HepG2 (cell line): ENCODE measurements around the gene GNPNAT1. TPM values are rescaled to one million over a fixed set of nuclear protein-coding genes. Genes with fewer than 3 reads are reported as not detected.

Source experiments
- ATAC-seq: fragments of 200-7000 bp; cut with Tn5 transposase; 3 replicates; pipeline ENCODE4 v1.9.1; 2020; ENCODE audit warnings: mild to moderate bottlenecking, moderate library complexity
- BruUV-seq: library from RNA; stranded (reverse); fragments of 400-500 nt; replicated peaks from 2 replicates; lab custom pipeline; 2021; lab: Mats Ljungman, UMichigan
- CTCF ChIA-PET: fragments of 300-600 bp; formaldehyde crosslinking; extraction: SDS; loops from one replicate; lab custom pipeline; 2021; ENCODE audit warnings: low total read pairs, inconsistent platforms, low intra/inter-chr PET ratio; lab: Yijun Ruan, JAX
- POLR2A ChIA-PET: fragments of 350-600 bp; sonication (Branson Sonifier 250); formaldehyde crosslinking; loops from one replicate; lab custom pipeline; 2020; ENCODE audit warnings: antibody characterized with exemption, inconsistent platforms; lab: Yijun Ruan, JAX
- DNase-seq: peaks from one replicate; pipeline ENCODE4 v3.0.0-alpha.2; 2015; ENCODE audit warnings: low spot score
- FAIRE-seq: peaks from 3 replicates; lab custom pipeline; 2011; peaks lifted over from hg19 to GRCh38; lab: Jason Lieb, UNC
- H2AFZ ChIP-seq: one replicate; pipeline ENCODE4 v1.6.1; 2011; ENCODE audit warnings: low read length, inconsistent platforms
- H3K27ac ChIP-seq: fragments of 300-600 bp; 3 replicates; pipeline ENCODE4 v1.8.0; 2011; ENCODE audit warnings: mixed run types, mild to moderate bottlenecking, mixed read lengths, low read length, inconsistent platforms; ENCODE audit not compliant: insufficient read depth; ENCODE audit errors: extremely low read length
- H3K27me3 ChIP-seq, 2 experiments: fragments of 200-600 bp in 1 of 2; 2 replicates in 1 of 2; 3 replicates in 1 of 2; pipeline versions ENCODE4 v1.6.0 to v1.8.0; 2011; ENCODE audit warnings: low read length in 2 of 2, mild to moderate bottlenecking in 2 of 2, moderate library complexity in 2 of 2, inconsistent platforms in 1 of 2; ENCODE audit not compliant: insufficient read depth in 2 of 2, control insufficient read depth in 1 of 2
- H3K36me3 ChIP-seq, 2 experiments: fragments of 200-600 bp in 1 of 2; replicated peaks in 1 of 2; 2 replicates in 1 of 2; 3 replicates in 1 of 2; pipeline versions ENCODE4 v1.5.1 to v1.8.0; 2011; ENCODE audit warnings: low read length in 2 of 2, inconsistent platforms in 1 of 2; ENCODE audit not compliant: insufficient read depth in 2 of 2, control insufficient read depth in 1 of 2
- H3K4me1 ChIP-seq: 2 replicates; pipeline ENCODE4 v1.5.1; 2012; ENCODE audit warnings: low read length, inconsistent platforms; ENCODE audit not compliant: insufficient read depth
- H3K4me2 ChIP-seq: 2 replicates; pipeline ENCODE4 v1.6.0; 2011; ENCODE audit warnings: low read depth, low read length, inconsistent platforms
- H3K4me3 ChIP-seq, 3 experiments: fragments of 200-600 bp in 1 of 3; sonication (generic), shearing (Covaris generic) in 1 of 3; replicated peaks in 1 of 3; 2 replicates each; pipeline ENCODE4 v1.5.1; 2011 to 2016; ENCODE audit warnings: low read length in 3 of 3, inconsistent platforms in 2 of 3, low read depth in 2 of 3, mild to moderate bottlenecking in 2 of 3, control low read depth in 1 of 3, mixed read lengths in 1 of 3; ENCODE audit not compliant: insufficient read depth in 1 of 3
- H3K79me2 ChIP-seq: one replicate; pipeline ENCODE4 v1.6.1; 2011; ENCODE audit warnings: low read length, inconsistent platforms; ENCODE audit not compliant: insufficient read depth
- H3K9ac ChIP-seq: 2 replicates; pipeline ENCODE4 v1.6.0; 2011; ENCODE audit warnings: mild to moderate bottlenecking, low read depth, low read length, inconsistent platforms; ENCODE audit not compliant: insufficient read depth
- H3K9me3 ChIP-seq: 2 replicates; pipeline ENCODE4 v1.5.1; 2012; ENCODE audit warnings: mild to moderate bottlenecking, low read length
- H4K20me1 ChIP-seq: 2 replicates; pipeline ENCODE4 v1.6.0; 2011; ENCODE audit warnings: inconsistent platforms, mild to moderate bottlenecking, low read length, moderate library complexity; ENCODE audit not compliant: insufficient read depth
- CC2D1A ChIP-seq: sonication (generic); formaldehyde crosslinking; IDR thresholded peaks from 2 replicates; pipeline ENCODE4 v1.8.1; 2023; ENCODE audit warnings: mild to moderate bottlenecking, missing genetic modification reagents
- MED13 ChIP-seq: sonication (generic); formaldehyde crosslinking; IDR thresholded peaks from 2 replicates; pipeline ENCODE4 v1.5.0; 2020; ENCODE audit warnings: missing genetic modification reagents
- MYNN ChIP-seq: sonication (generic); formaldehyde crosslinking; IDR thresholded peaks from 2 replicates; pipeline ENCODE4 v1.4.0; 2020; ENCODE audit warnings: mild to moderate bottlenecking, low read depth, missing genetic modification reagents
- SOX6 ChIP-seq, 2 experiments: fragments of 450-650 bp in 1 of 2; sonication (generic) in 1 of 2; formaldehyde crosslinking in 1 of 2; IDR thresholded peaks; 2 replicates each; pipeline versions ENCODE4 v1.4.0 to v1.6.1; 2017 to 2020; ENCODE audit warnings: antibody characterized with exemption in 1 of 2, mild to moderate bottlenecking in 1 of 2, missing genetic modification reagents in 1 of 2
- ZNF124 ChIP-seq: sonication (generic); formaldehyde crosslinking; IDR thresholded peaks from 2 replicates; pipeline ENCODE4 v1.4.0; 2020; ENCODE audit warnings: missing genetic modification reagents
- WGBS: methylation state at CpG from one replicate; pipeline ENCODE4 v1.1.6; 2017; ENCODE audit warnings: low lambda C conversion rate; 5-methylcytosine and 5-hydroxymethylcytosine counted together
- in situ Hi-C: cut with HindIII; loops from 2 replicates; pipeline ENCODE4 v1.10.0; 2017; ENCODE audit warnings: low pct_unique_long_range_greater_than_20kb; ENCODE audit not compliant: extremely low pct_ligation_motif_present
- intact Hi-C: fragments of 100-400 bp; cut with micrococcal nuclease; formaldehyde crosslinking; loops from one replicate; pipeline ENCODE4 v1.10.0; 2022; ENCODE audit not compliant: unreplicated experiment
- polyA plus RNA-seq, 8 experiments: library from polyadenylated mRNA; depleted of rRNA in 3 of 8; stranded (reverse) in 7 of 8; unstranded in 1 of 8; fragments of >200 nt; fragmentation: Illumina TruSeq in 4 of 8; extraction: Trizol in 4 of 8; gene quantifications; 2 replicates each; pipeline versions ENCODE4 v1.2.1 to v1.2.3, GENCODE V29; 2011 to 2016; ENCODE audit warnings: low read depth in 4 of 8, missing spikeins in 1 of 8, mixed read lengths in 1 of 8; ENCODE audit not compliant: insufficient read depth in 1 of 8
- total RNA-seq, 5 experiments: library from RNA; depleted of rRNA; stranded (reverse); fragments of >200 nt; fragmentation: Illumina TruSeq; extraction: Trizol; gene quantifications; 2 replicates each; pipeline ENCODE4 v1.2.3, GENCODE V29; 2016; ENCODE audit warnings: low read depth in 1 of 5
- TF ChIP-seq, protein P1 (sequence below): sonication (generic); formaldehyde crosslinking; conservative IDR thresholded peaks from 2 replicates; pipeline ENCODE4 v1.4.0; 2020; ENCODE audit warnings: missing genetic modification reagents
- TF ChIP-seq, protein P2 (sequence below), 2 experiments: sonication (generic) in 1 of 2; formaldehyde crosslinking in 1 of 2; IDR thresholded peaks; 2 replicates each; pipeline versions ENCODE4 v1.5.1 to v1.6.1; 2011 to 2020; ENCODE audit warnings: borderline replicate concordance in 1 of 2, low read depth in 1 of 2, low read length in 1 of 2, mild to moderate bottlenecking in 1 of 2, missing genetic modification reagents in 1 of 2, moderate library complexity in 1 of 2
- TF ChIP-seq, protein P3 (sequence below): sonication (generic); formaldehyde crosslinking; IDR thresholded peaks from 2 replicates; pipeline ENCODE4 v1.4.0; 2020; ENCODE audit warnings: mild to moderate bottlenecking, missing genetic modification reagents

The GNPNAT1 gene
- total and polyA plus RNA-seq, 2 of the 13 experiments (the other 11 are each of a cell fraction or from before 2014, with no cell fraction given): 38.3 to 54.9 TPM

DNA sequence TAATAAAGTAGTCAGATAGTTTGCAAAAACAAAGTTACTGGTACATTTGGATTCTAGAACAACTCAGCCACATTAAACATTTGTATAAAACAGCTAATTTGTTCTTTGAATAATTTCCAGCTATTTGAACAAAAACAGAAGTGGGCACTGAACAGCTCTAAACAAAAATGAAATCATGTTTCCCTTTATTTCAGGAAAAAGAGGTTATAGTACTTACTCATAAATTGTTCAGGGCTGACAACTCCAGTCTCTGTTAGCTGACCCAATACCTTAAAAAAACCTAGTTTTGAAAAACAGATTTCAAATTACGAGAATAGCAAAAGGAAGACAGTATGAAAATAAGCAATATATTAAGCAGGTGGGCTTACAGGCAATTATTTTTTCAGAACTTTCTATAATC is 8.2 kb downstream of the GNPNAT1 start (continued):
- TF ChIP-seq, protein P1, sequence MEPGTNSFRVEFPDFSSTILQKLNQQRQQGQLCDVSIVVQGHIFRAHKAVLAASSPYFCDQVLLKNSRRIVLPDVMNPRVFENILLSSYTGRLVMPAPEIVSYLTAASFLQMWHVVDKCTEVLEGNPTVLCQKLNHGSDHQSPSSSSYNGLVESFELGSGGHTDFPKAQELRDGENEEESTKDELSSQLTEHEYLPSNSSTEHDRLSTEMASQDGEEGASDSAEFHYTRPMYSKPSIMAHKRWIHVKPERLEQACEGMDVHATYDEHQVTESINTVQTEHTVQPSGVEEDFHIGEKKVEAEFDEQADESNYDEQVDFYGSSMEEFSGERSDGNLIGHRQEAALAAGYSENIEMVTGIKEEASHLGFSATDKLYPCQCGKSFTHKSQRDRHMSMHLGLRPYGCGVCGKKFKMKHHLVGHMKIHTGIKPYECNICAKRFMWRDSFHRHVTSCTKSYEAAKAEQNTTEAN: no peak

DNA sequence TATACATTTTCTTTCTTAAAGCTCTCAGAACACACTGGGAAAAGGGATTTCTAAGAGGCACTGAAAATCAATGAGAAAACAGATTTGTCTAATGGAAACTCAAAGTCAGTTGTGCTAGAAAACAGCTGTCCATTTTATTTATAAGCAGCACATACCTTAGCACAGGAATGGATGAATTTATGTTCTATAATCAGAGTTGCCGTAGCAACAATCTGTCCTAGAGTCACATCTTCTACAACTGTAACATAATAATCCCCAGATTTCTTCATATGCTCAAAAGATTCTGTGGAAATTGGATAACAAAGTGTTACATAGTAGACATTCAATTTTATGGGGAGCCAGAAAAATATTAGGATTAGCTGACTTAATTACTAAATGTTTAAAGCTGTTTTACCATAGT is 9.8 kb downstream of the GNPNAT1 start:
- no TSS peak for BruUV-seq
- peaks cover 6 to 43% of the 10 kb centered on the region in 2 experiments for H3K36me3 ChIP-seq
- H3K27me3 ChIP-seq: no peaks in the 10 kb centered on the region
- H3K9ac ChIP-seq: no peak overlapping the region
- H3K27ac ChIP-seq: no peak overlapping the region
- peaks cover 11% of the 10 kb centered on the region; the same call in 1 of the 2 replicates for H3K4me1 ChIP-seq
- in situ Hi-C loops (no loop called here), intact Hi-C loops (no loop called here)
- CTCF ChIA-PET: no interaction called here
- H3K4me3 ChIP-seq: no peak overlapping the region
- POLR2A ChIA-PET: interaction anchor here (1.4 kb wide), 1 partner anchor 229 kb away, joined by 3 read pairs; the partner anchor contains the start of genes GPR137C and TXNDC16
- H3K79me2 ChIP-seq: peaks cover 16% of the 10 kb centered on the region
- FAIRE-seq: no peak
- no peaks in the 10 kb centered on the region for H3K9me3 ChIP-seq
- no peak for DNase-seq
- no peak overlapping the region for H3K4me2 ChIP-seq
- no peaks in the 10 kb centered on the region for H4K20me1 ChIP-seq
- ATAC-seq: no peak
- 100% methylated on average over 1 of the region's 1 CpG for WGBS
- no peak overlapping the region for H2AFZ ChIP-seq
- no peak for TF ChIP-seq MYNN (CRISPR knock-in tag)
- TF ChIP-seq SOX6 (IDR thresholded peaks at IDR 0.05): no peak
- no peak for TF ChIP-seq SOX6 (CRISPR knock-in tag; IDR thresholded peaks at IDR 0.05)
- TF ChIP-seq CC2D1A (CRISPR knock-in tag): no peak
- TF ChIP-seq, protein P2, sequence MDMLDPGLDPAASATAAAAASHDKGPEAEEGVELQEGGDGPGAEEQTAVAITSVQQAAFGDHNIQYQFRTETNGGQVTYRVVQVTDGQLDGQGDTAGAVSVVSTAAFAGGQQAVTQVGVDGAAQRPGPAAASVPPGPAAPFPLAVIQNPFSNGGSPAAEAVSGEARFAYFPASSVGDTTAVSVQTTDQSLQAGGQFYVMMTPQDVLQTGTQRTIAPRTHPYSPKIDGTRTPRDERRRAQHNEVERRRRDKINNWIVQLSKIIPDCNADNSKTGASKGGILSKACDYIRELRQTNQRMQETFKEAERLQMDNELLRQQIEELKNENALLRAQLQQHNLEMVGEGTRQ (IDR thresholded peaks at IDR 0.05; ENCODE audit: low read depth, low read length): no peak
- TF ChIP-seq, protein P2 (CRISPR knock-in tag; IDR thresholded peaks at IDR 0.05; ENCODE audit: borderline replicate concordance): no peak
- no peak for TF ChIP-seq ZNF124 (CRISPR knock-in tag)
- TF ChIP-seq, protein P3, sequence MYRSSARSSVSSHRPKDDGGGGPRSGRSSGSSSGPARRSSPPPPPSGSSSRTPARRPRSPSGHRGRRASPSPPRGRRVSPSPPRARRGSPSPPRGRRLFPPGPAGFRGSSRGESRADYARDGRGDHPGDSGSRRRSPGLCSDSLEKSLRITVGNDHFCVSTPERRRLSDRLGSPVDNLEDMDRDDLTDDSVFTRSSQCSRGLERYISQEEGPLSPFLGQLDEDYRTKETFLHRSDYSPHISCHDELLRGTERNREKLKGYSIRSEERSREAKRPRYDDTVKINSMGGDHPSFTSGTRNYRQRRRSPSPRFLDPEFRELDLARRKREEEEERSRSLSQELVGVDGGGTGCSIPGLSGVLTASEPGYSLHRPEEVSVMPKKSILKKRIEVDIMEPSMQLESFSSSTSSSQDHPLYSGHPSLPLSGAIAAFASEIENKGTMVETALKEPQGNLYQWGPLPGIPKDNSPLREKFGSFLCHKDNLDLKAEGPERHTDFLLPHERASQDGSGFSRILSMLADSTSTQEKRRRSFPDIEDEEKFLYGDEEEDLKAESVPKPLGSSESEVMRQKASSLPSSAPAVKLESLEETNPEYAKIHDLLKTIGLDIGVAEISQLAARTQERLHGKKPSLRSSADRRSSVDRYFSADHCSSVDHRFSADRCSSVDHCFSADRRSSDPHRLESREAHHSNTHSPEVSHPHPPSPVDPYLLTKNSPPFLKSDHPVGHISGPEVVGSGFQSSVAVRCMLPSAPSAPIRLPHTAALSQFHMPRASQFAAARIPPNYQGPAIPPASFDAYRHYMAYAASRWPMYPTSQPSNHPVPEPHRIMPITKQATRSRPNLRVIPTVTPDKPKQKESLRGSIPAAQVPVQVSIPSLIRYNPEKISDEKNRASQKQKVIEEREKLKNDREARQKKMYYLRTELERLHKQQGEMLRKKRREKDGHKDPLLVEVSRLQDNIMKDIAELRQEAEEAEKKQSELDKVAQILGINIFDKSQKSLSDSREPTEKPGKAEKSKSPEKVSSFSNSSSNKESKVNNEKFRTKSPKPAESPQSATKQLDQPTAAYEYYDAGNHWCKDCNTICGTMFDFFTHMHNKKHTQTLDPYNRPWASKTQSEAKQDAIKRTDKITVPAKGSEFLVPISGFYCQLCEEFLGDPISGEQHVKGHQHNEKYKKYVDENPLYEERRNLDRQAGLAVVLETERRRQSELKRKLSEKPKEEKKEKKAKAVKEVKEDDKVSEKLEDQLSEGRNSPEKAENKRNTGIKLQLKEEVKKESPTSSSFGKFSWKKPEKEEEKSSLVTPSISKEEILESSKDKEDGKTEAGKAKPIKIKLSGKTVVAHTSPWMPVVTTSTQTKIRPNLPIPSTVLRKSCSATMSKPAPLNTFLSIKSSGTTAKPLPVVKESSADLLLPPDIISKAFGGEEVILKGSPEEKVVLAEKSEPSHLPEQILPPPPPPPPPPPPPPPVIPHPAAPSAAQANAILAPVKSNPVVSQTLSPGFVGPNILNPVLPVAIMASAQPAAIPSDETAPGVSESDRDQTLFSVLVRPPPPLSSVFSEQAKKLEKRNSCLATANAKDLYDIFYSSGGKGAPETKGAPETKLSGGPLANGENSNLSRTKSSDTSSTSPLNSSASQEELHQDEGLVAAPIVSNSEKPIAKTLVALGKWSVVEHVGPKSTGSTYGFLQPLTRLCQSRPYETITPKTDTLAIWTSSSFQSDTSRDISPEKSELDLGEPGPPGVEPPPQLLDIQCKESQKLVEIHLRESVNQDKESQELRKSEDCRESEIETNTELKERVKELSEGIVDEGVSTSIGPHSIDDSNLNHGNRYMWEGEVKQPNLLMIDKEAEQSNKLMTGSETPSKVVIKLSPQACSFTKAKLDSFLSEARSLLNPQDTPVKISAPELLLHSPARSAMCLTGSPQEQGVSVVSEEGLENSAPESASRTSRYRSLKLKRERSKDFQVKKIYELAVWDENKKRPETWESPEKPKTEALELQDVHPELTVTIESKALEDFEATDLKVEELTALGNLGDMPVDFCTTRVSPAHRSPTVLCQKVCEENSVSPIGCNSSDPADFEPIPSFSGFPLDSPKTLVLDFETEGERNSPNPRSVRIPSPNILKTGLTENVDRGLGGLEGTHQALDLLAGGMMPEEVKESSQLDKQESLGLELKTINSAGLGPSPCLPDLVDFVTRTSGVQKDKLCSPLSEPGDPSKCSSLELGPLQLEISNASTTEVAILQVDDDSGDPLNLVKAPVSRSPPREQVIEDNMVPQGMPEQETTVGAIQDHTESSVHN (CRISPR knock-in tag): no peak
- no peak for TF ChIP-seq MED13 (CRISPR knock-in tag)
